ENCODE results near the gene SHISA6. TPM values are rescaled to one million over a fixed set of nuclear protein-coding genes. Genes with fewer than 3 reads are reported as not detected.

Gene SHISA6
- total RNA-seq (not detected), polyA plus RNA-seq (not detected)

DNA sequence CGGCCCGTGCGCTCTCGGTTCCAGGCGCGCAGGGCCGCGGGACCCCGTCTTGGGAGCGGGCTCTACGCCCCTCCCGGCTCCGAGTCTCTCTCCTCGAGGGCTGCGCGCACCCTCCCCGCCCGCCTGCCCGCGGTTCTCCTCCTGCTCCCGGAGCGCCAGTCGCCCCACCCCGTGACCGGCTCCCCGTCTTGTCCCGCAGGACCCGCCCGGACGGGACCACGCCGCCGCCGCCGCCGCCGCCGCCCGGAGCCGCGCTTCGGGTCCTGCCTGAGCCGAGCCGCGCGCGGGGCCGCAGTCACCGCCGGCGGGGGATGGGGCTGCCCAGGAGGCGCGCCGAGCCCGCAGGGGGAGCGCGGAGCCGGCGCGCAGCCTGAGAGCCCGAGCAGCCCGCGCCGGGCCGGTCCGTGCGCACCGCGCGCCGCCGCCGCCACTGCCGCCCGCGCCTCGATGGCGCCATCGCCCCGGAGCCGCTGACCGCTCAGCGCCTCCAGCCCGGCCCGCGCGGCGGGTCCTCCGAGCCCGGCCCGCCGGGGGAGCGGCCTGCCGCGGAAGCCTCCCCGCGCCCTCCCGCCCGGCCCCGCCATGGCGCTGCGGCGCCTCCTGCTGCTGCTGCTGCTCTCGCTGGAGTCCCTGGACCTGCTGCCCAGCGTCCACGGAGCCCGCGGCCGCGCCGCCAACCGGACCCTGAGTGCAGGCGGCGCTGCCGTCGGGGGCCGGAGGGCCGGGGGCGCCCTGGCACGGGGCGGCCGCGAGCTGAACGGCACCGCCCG is at the start of gene SHISA6:
Gene SHISA6, plus strand, starts transcription at position 373 of the 770 bp plus-strand sequence.
- peak within 1 kb of the TSS in 1 of 3 donors; percentile 30 for H3K4me3 ChIP-seq (ENCODE audit: low read depth in 1 of 3, low read length in 3 of 3)
- no peak within 1 kb of the TSS for H3K9ac ChIP-seq (ENCODE audit: low read depth in 1 of 2, low read length in 2 of 2)
- no peak within 1 kb of the TSS for H3K27ac ChIP-seq (ENCODE audit: low read depth in 1 of 2, low read length in 2 of 2)
- peaks cover 0 to 13% (median 3%) of the 10 kb centered on the region in 4 donors for H3K4me1 ChIP-seq (ENCODE audit: control insufficient read depth in 4 of 4, insufficient read depth in 4 of 4, low read length in 3 of 4)
- H3K36me3 ChIP-seq (ENCODE audit: control insufficient read depth in 4 of 4, insufficient read depth in 3 of 4, low read depth in 1 of 4, low read length in 3 of 4): no peaks in the 10 kb centered on the region
- DNase-seq (ENCODE audit: low spot score): no peak
- 4% methylated on average over 126 of the region's 126 CpGs for WGBS
- no peak for TF ChIP-seq EGR1 (IDR thresholded peaks at IDR 0.05; ENCODE audit: low read depth in 2 of 2)
- no peak for TF ChIP-seq HNF4A (conservative IDR thresholded peaks at IDR 0.05)
- TF ChIP-seq RAD21 (IDR thresholded peaks at IDR 0.05): no peak
- TF ChIP-seq, protein P1, sequence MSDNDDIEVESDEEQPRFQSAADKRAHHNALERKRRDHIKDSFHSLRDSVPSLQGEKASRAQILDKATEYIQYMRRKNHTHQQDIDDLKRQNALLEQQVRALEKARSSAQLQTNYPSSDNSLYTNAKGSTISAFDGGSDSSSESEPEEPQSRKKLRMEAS (IDR thresholded peaks at IDR 0.05): no peak
- TF ChIP-seq JUND (IDR thresholded peaks at IDR 0.05): no peak
- no peak for TF ChIP-seq FOXA2 (IDR thresholded peaks at IDR 0.05)
- H3K9me3 ChIP-seq (ENCODE audit: control insufficient read depth in 4 of 4, low read length in 3 of 4): no peaks in the 10 kb centered on the region
- H3K27me3 ChIP-seq (ENCODE audit: control insufficient read depth in 4 of 4, insufficient read depth in 4 of 4, low read length in 3 of 4): peaks cover 4 to 23% (median 8%) of the 10 kb centered on the region in 4 donors

DNA sequence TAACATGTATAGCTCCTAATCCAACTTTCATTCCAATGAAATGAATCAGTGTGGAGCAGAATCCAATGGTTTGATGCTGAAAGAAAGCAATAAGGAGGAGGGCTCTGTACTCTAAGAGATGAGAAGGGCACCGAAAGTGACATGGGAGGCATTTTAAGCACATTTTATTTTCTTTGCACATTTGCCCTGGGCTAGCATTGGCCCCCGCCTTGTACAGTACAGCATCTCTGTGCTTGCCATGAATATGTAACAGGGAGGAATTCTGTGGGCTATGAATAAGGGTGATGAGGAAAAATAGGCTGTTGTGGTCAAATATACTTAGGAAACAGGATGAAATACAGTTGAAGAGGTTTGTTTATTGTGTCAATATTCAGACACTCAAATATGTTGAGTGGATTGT is 45.2 kb upstream of the SHISA6 start:
- no peak for DNase-seq (ENCODE audit: low spot score)
- H3K27ac ChIP-seq (ENCODE audit: low read depth in 1 of 2, low read length in 2 of 2): no peak overlapping the region
- no peak overlapping the region for H3K9ac ChIP-seq (ENCODE audit: low read depth in 1 of 2, low read length in 2 of 2)
- H3K27me3 ChIP-seq (ENCODE audit: control insufficient read depth in 4 of 4, insufficient read depth in 4 of 4, low read length in 3 of 4): peaks cover 0 to 2% (median 0%) of the 10 kb centered on the region in 4 donors
- TF ChIP-seq JUND (IDR thresholded peaks at IDR 0.05) (no peak), RAD21 (IDR thresholded peaks at IDR 0.05) (no peak), NR2F2 (IDR thresholded peaks at IDR 0.05) (no peak), EGR1 (IDR thresholded peaks at IDR 0.05; ENCODE audit: low read depth in 2 of 2) (no peak), HNF4A (conservative IDR thresholded peaks at IDR 0.05) (no peak), TAF1 (conservative IDR thresholded peaks at IDR 0.05) (no peak), YY1 (IDR thresholded peaks at IDR 0.05) (no peak)
- TF ChIP-seq, protein P2, sequence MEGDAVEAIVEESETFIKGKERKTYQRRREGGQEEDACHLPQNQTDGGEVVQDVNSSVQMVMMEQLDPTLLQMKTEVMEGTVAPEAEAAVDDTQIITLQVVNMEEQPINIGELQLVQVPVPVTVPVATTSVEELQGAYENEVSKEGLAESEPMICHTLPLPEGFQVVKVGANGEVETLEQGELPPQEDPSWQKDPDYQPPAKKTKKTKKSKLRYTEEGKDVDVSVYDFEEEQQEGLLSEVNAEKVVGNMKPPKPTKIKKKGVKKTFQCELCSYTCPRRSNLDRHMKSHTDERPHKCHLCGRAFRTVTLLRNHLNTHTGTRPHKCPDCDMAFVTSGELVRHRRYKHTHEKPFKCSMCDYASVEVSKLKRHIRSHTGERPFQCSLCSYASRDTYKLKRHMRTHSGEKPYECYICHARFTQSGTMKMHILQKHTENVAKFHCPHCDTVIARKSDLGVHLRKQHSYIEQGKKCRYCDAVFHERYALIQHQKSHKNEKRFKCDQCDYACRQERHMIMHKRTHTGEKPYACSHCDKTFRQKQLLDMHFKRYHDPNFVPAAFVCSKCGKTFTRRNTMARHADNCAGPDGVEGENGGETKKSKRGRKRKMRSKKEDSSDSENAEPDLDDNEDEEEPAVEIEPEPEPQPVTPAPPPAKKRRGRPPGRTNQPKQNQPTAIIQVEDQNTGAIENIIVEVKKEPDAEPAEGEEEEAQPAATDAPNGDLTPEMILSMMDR (IDR thresholded peaks at IDR 0.05; ENCODE audit: low read depth, low read length, missing input control): no peak
- TF ChIP-seq, protein P3, sequence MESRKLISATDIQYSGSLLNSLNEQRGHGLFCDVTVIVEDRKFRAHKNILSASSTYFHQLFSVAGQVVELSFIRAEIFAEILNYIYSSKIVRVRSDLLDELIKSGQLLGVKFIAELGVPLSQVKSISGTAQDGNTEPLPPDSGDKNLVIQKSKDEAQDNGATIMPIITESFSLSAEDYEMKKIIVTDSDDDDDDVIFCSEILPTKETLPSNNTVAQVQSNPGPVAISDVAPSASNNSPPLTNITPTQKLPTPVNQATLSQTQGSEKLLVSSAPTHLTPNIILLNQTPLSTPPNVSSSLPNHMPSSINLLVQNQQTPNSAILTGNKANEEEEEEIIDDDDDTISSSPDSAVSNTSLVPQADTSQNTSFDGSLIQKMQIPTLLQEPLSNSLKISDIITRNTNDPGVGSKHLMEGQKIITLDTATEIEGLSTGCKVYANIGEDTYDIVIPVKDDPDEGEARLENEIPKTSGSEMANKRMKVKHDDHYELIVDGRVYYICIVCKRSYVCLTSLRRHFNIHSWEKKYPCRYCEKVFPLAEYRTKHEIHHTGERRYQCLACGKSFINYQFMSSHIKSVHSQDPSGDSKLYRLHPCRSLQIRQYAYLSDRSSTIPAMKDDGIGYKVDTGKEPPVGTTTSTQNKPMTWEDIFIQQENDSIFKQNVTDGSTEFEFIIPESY (IDR thresholded peaks at IDR 0.05): no peak
- WGBS: 78% methylated on average over 2 of the region's 2 CpGs
- H3K9me3 ChIP-seq (ENCODE audit: control insufficient read depth in 4 of 4, low read length in 3 of 4): peaks cover 0 to 3% (median 0%) of the 10 kb centered on the region in 4 donors
- no peaks in the 10 kb centered on the region for H3K4me1 ChIP-seq (ENCODE audit: control insufficient read depth in 4 of 4, insufficient read depth in 4 of 4, low read length in 3 of 4)
- H3K4me3 ChIP-seq (ENCODE audit: low read depth in 1 of 3, low read length in 3 of 3): no peak overlapping the region
- no peaks in the 10 kb centered on the region for H3K36me3 ChIP-seq (ENCODE audit: control insufficient read depth in 4 of 4, insufficient read depth in 3 of 4, low read depth in 1 of 4, low read length in 3 of 4)

DNA sequence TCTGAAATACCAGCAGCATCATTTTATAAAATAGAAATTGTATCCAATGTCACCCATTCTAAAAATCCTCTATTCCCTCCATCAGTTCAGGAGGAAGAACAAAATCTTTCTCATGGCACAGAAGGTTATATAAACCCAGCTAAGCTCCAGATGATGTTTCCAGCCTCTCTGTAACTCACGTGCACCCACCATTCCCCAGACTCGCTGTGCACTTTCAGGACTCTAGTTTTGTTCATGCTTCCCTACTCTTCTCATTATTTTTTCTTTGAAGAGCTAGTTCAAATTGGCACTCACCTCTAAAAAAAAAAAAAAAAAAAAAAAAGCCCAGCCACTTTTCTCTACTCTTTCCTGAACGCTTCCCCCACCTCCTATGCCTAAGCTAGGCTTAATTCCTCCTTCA is 36.0 kb upstream of the SHISA6 start:
- 61% methylated on average over 3 of the region's 3 CpGs for WGBS
- Histone ChIP-seq H3K4me3 (ENCODE audit: low read depth in 1 of 3, low read length in 3 of 3) (no peak overlapping the region), H3K9ac (ENCODE audit: low read depth in 1 of 2, low read length in 2 of 2) (no peak overlapping the region), H3K36me3 (ENCODE audit: control insufficient read depth in 4 of 4, insufficient read depth in 3 of 4, low read depth in 1 of 4, low read length in 3 of 4) (no peaks in the 10 kb centered on the region), H3K27me3 (ENCODE audit: control insufficient read depth in 4 of 4, insufficient read depth in 4 of 4, low read length in 3 of 4) (no peaks in the 10 kb centered on the region), H3K9me3 (ENCODE audit: control insufficient read depth in 4 of 4, low read length in 3 of 4) (peaks cover 3 to 4% (median 4%) of the 10 kb centered on the region in 4 donors), H3K27ac (ENCODE audit: low read depth in 1 of 2, low read length in 2 of 2) (no peak overlapping the region), H3K4me1 (ENCODE audit: control insufficient read depth in 4 of 4, insufficient read depth in 4 of 4, low read length in 3 of 4) (no peaks in the 10 kb centered on the region)
- DNase-seq (ENCODE audit: low spot score): no peak
- TF ChIP-seq SP1 (IDR thresholded peaks at IDR 0.05): no peak
- no peak for TF ChIP-seq RAD21 (IDR thresholded peaks at IDR 0.05)

Data from liver (tissue), 9 donors.